T-helper 2 cell (primary cell): ENCODE results near the gene UBALD2.

Source experiments
- DNase-seq, 5 experiments: peaks; one replicate each; pipeline versions ENCODE4 v3.0.0 to v3.0.0-alpha.2; 2012 to 2022

Gene UBALD2

DNA sequence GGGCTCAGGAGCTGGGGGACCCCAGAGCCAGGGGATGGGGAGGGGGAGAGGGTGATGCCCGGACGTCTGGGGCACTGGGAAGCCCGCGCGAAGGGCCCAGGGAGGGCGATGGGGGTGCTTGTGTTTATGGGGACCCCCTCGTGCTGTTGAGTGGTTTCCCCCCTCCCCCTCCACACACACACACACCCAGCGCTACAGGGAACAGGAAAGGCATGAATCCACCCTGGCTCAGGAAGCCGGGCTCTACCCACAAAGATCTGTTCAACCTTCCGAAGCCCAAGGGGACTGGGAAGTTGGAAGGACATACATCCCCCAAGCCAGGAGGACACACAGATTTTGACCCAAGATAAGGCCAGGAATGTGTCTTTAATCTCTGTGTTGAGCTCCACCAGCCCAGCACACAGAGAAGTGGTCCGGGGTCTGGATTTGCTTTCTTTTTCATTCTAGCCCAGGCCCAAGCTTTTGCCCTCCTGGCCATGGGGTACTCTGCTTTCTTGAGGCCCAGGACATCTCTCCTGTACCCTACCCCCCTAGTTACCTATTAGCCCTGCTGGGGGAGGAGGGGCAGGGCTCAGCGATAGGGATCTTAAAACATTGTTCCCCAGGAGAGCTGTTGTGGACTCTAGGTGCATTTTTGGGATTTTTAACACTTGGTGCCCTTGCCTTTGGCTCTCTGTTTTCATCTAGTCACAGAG, 1.2 kb downstream of the UBALD2 start:
- peak in 1 of 5 experiments; percentile 49 for DNase-seq

DNA sequence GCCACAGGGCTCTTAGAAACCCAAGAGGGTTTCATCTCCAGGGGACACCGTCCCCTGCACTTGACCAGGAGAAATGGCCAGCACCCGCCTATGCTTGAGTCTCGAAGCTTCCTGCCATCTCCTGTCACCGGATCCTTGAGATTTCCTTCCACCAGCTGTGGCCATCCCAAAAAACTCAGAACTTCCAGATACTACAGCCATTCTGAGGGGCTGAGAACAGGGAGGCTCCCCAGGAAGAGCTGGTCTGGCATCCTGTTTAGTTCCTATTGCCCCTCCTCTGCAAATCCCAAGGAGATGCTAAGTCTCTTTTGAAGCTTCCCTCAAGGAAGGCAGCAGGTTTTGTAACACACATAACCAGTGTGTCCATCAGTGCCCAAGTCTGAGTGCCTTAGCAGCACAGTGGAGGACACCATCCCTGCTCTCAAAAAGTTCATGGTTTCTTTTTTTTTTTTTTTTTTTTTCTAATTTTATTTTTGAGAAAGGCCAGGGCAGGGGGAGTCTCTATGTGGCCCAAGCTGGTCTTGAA, 2.0 kb downstream of the UBALD2 start:
- no peak for DNase-seq

DNA sequence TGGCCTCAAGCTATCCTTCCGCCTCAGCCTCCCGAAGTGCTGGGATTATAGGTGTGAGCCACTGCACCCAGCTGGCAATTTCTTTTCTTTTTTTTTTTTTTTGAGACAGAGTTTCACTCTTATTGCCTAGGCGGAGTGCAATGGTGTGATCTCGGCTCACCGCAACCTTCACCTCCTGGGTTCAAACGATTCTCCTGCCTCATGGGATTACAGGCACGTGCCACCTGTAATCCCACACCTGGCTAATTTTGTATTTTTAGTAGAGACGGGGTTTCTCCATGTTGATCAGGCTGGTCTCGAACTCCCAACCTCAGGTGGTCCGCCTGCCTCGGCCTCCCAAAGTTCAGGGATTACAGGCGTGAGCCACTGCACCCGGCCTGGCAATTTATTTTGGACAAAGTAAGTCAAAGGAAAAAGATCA, 2.4 kb downstream of the UBALD2 start:
- DNase-seq: peak in 2 of 5 experiments; percentile 46 to 51

DNA sequence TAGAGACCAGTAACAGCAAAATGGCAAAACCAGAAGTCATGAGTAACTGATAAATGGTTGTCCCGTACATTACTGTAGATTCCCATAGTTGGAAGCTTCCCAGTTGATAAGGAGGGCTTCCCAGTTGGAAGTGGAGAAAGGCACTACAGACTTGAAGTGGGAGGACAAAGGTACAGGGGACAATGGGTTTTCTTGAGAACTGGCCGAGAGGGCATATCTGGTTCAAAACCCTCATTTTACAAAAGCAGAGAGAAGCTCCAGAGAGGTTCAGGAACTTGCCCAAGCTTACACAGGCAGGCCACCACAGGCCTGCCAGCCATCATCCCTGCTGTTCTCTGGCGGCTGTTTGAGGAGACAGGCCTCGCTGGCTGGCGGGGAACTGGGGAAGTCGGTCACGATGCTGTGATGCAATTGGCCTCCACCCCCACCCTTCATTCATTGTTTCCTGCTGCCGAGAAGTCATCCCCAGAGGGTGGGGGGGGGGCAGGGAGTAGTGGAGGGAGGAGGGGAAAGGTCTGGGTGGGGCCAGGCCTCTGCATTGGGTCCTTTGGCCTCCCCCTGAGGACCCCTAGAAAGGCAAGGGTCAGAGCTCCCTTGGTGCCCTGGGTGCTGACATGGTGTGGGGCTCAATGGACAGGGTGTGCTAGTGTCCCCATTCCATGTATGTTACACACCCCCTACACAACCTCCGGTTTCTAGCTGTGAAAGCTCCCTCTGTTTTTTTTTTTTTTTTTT, 3.0 kb downstream of the UBALD2 start:
- peak in 4 of 5 experiments; percentile 57 to 83 (median 68) for DNase-seq

DNA sequence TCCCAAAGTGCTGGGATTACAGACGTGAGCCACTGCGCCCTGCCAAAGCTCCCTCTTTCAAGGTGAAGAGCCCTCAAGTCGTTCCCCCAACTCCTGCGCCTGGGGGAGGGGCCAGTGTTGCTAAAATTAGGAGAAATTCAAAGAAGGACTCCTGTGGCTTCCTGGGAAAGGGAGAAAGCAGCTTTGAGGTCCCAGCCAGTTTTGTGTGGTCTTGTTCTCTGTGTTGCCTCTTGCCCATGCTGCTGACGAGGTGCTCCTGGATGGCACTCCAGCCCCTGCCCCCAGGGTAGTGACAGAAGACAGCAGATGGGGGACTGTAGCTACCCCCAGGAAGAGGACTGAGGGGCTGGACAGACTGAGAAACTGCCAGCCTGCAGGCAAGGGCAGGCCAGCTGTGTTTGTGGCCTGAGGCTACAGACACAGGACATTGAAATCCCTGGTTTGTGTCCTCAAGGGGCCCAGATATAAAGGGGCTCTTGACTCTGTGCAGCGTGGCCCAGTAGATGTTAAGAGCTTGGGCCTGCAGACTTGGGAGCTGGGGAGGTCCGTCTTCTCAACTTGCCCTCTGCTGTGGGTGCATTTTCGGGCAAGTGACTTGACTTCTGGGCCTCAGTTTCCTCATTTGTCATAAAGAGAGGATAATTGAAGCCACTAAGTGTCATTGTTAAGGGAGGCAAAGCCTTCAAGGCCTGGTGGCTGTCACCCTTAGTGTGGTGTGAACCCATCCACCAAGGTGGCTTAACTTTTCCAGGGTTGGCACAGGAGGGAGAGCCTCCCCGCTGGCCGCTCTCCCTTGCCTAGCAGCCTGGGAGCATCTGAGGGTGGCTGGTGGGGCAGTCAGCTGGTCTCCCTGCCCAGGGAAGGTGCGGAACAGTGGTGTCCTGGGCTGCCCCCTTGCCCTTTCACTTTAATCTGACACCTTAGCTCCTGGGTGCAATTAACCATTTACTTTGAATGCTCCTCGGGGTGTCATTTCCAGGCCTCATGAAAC, 4.1 kb downstream of the UBALD2 start:
- DNase-seq: no peak

DNA sequence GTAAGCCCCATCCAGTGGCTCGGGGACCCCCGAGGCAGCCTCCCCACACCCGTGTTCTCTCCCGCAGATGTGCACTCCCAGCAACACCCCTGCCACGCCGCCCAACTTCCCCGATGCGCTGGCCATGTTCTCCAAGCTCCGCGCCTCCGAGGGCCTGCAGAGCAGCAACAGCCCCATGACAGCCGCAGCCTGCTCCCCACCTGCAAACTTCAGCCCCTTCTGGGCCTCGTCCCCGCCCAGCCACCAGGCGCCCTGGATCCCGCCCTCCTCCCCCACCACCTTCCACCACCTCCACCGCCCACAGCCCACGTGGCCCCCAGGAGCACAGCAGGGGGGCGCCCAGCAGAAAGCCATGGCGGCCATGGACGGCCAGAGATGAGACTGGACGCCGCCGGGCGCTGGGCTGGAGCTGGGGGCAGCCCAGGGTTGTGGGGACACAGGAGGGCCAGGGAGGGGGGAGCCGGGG, 5.0 kb downstream of the UBALD2 start:
- DNase-seq: peak in 1 of 5 experiments; percentile 38

DNA sequence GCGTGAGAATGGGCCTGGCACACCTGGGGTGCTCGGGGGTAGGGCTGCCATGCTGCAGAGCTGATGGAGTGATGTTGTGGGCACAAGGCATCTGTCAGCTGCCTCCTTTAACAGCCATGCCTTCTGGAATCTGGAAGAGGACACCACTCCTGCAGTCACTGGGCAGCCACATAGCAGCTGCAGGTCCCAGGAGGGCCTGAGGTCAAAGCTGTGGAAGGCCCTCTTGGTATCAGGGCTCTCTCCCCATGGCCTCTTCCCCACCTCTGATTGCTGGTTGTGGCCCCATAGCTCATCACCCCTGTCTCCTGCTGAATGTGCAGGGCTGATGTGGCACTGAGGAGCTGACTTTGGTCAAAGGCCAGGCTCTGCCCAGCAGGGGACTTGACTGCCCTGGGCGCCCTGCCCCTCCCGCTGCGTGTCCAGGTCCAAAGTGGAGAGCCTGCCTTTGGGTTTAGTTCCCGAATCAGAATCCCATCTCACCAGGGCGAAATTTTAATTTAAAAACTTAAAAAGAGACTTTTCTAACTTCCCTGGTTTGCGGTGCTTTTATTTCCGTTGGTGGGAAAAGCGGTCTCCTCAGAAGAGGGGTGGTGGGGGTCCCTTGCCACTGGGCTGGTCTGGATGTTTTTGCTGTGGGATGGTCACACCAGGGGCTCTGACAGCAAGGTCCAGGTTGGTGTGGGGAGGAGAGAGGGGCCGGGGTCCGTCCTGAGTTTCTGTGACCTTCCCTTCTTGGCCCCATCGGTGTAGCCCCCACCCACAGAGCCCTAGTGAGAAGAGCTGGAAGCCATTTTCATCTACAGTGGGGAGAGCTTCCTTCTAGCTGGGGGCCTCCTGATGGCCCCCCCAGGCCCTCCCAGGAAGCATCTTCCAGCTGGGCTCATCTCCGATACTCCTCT, 5.9 kb downstream of the UBALD2 start:
- peak in 1 of 5 experiments; percentile 49 for DNase-seq

DNA sequence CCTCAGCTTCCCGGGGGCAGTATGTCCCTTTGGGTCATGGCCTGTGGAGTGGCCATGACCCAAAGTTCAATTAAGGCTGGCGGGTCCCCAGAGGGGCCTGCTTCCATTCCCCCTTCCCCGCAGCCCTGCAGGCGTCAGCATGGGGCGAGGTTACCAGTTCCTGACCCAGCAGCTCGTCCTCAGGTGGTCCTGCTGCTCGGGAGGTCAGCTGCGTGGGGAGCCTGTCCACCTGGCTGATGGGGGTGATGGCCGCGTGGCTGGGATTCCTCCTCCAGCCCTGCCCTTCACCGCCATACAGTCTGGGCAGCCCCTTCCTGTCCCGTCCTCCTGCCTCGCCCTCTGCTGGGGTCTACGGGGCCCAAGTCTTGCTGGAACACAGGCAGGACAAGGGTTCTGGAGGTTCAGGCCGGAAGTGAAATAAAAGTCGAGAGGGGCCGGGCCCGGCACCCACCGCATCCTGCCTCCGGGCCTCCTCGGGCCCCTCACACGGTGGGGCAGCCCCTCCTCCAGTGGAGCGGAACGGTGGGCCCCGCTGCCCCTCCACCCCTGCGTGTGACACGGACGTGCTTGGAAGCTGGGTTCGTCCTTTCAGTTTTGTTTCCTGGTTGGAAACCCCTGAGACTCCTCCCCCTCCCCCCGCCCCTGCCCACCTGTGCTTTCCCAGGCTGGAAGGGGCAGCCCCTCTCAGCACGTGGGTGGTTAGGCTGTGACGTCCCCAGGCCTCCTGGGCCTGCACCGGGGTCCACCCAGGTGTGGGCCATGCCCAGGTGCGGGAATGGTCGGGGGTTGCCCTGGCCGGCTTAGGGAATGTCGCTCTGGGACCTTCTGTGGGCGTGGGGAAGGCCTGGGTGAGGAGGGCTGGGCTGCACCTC, 6.8 kb downstream of the UBALD2 start:
- DNase-seq: peak in 4 of 5 experiments; percentile 52 to 83 (median 70)

DNA sequence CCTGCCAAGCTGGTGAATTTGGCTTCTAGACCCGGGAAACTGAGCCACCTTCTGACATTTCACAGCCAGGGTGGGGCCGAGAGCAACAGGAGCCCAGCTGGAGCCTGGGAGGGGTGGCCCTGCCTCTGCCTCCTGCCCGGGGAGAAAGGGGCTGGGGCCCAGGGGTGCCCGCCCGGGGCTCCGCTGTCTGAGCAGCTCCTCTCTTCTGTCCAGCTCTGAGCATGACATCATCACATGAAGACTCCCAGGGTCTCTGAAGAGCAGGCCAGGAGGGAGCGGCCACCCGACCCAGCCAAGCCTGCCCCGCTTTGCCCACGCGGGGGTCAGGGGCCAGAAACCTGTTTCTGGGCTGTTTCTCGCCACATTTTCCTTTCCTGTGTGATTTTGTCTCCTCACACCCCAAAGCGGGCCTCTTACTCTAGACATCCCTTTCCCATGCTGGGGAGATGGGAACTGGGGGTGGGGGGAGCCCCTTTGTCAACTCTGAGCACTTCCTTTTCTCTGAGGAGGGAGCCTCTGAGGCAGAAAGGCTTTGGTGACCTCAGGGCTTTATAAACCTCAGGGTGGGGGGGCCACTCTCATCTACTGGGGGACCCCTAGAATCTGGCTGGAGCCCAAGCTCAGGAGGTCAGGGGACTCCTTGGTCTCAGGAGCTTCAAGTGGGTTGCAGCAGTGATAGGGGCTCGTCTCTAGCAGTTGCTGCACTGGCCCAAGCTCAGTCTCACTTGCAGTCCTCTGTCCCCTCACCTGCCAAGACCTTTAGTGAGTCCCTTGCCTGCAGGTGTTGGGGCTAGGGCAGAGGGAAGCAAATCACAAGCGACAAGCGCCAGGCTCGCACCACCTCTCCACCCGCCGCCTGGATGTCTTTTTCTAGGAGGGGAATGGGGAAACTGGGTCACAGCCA, 7.6 kb downstream of the UBALD2 start:
- DNase-seq: peak in 3 of 5 experiments; percentile 46 to 60 (median 49)

DNA sequence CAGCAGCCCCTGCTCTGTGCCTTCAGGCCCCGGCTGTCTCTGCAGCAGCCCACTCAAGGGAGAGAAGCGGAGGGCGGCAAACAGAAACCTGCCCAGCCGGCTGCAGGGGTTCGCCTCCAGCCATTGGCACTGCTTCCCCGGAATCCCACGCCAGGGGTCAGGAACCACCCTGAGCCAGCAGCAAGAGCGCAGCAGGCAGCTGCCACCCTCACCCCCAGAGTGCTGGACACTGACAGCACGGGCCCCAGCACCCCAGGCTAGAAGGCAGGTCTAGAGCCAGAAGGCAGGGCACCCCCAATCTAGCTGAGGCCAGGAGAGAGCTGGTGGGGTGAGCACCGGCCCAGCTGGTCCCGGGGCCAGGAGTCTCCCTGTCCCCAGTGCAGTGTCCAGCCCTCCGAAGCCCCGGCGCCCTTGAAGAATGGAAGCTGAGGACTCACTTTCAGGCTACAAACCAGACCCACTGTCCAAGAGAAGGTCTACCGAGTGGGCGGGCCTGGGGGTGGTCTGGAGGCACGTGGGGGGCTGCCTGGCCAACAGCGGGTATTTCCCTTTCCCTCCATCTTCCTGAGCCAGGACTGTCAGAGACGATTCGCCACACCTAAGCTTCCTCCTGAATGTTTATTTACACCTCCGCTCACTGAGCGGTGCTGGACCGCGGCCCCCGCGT, 8.4 kb downstream of the UBALD2 start:
- DNase-seq: no peak

DNA sequence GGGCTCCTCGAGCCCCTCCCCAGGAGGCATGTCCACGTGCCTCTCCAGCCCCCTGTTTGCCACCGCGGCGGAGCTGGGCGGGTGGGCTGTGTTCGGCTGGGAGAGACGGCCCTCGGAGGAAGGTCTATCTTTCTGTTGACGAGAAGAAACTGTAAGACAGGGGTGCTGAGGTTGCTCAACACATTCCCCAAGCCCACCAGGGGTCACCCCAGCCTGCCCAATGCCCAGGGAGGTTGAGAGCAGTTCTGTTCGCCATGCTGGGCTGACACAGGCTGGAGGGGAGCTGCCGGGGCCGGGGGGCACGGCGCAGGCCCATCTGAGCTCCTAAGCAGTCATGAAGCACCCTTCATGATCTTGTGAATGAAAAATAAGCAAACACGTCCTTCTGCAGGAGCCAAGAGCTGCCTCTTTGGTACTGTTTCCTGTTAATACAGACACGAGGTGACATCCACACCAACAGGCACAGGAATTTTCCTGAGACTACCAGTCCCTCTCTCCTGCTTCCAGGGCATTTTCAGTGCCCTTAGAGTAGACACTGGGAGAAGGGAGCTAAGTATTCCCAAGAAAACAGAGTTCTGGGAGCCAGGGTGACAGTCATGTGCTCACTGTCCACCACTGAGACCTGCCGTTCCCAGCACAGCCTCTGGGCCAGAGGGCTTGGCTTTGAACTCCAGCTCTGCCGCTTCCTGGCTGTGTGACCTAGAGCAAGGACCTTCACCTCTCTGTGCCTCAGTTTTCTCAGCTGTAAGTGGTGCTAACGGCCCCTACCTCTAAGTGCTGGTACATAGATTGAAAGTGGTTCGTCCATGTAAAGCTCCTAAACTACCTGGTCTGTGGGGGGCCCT, 9.2 kb downstream of the UBALD2 start:
- DNase-seq: peak in 1 of 5 experiments; percentile 42

DNA sequence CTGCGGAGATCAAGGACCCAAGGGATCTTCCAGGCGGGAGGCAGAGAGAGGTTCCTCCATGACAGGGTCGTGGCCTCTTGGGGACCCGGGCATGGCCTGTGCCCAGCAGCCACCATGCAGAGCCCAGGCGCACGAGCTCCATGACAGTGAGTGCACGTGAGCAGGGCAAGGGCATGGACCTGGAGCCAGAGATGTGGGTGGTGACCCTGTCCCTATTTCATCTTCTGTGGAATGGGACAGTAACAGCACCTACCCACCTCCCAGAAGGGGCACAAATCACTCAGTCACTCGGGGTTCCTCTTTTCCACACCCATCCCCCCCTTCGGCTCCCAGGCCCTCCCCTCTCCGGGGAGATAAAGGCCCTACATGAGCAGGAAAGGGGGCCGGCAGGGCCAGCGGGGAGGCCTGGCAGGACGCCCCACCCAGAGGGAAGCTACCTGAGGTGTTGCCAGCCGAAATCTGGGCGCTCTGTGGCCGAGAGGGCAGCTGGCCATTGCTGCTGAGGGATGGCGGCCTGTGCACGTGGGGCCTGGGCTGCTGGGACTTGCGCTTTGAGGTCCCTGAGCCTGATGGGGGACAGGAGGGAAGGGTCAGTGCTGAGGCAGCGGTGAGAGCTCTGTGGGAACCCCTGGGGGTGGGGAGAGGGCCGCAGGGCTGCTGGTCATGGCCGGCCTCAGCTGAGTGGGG, 10.4 kb downstream of the UBALD2 start:
- DNase-seq: no peak

DNA sequence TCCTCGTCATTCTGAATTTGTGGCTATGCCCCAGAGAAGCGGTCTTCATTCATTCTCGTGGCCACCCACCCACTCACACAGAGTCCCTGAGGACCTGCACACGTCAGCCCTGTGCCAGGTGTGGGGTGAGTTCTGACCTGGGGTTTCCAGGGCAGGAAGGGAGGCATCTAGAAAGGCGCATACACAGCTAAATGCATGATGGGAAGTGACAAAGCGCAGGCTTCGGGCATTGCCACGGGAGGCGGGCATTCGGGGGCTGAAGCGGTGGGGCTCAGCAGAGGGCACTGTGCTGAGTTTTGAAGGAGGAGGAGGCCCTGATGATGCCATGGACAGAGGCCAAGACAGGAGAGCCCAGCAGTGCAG, 10.9 kb downstream of the UBALD2 start:
- no peak for DNase-seq

DNA sequence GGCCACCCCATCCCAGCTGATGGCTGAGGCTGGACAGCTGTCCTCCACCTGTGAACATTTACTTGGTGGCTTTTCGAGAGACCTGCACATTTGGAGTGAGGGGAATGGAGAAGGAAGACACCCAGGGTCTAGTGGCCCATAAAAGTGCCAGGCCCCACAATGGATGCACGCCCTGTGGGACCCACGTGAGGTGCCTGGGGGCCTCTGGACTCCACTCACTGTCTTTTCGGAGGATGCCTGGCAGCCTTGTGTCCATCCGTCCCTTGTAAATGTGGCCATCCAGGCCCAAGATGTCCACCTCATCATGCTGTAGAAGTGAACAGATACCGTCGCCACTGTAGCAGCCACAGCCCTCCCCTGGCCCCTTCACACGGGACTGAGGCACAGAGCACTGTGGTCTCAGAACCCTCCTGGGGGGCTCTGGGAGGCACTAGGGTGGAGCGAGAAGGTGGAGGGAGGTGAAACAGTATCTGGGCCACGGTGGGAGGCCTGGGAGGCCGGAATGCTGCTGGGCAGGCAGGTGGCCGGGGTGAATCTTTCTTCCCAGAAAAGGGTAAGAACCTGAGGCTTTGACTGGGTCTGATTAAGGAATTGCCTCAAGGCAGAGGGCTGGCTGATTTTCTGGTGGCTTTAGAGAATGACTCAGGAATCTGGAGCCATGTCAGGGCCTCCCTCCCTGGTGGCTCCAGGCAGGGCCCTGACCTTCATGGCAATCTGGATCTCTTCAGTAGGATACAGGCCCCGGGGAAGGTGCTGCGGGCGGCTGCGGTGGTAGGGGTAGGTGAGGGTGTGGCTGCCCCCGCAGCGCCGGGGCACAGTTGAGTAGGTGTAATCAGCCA, 11.5 kb downstream of the UBALD2 start:
- no peak for DNase-seq

DNA sequence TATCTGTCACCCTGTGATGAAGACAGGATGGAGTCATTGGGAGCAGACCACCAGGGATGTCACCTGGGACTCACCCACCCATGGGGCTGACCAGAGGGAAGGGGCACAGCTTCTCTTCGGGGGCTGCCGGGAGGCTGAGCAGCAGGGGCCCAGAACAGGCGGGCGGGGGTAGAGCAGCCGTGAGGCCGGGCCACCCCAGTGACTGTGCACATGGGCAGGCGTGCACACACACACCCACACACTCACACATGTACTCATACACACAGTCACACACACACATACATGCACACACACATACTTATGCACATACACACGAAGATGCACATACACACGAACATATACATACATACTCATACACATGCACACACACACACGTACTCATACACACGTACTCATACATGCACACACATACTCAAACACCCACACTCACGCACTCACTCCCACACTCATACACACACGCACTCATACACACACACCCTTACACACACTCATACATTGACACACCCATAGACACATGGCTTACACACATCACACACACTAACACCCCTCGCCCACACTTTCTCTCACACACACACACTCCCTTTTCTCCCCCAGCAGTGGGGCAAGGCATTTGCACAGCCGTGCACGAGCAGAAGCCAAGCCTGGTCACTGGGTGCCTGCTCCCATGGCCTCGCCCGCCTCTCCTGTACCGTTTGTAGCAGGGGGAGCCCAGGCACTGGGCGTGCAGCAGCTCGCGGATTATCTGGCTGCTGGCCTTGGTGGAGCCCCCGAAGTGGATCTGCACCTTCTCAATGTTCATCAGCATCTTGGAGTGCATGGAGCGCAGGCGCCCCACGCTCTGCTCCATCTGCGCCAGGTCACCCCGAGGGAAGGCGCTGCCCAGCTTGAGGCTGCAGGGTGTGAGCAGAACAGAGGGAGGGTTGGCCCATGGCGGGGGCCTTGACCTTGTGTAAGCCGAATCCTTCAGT, 12.4 kb downstream of the UBALD2 start:
- DNase-seq: peak in 1 of 5 experiments; percentile 37
